Liver (tissue), 3 donors: Measurements from ENCODE around the gene TNIP1.

Source experiments
- ATF3 ChIP-seq: IDR thresholded peaks from 2 replicates; pipeline ENCODE4 v1.6.1; 2016; ENCODE audit warnings: antibody characterized with exemption
- CTCF ChIP-seq: fragments of 150-350 bp; IDR thresholded peaks from 2 replicates; pipeline ENCODE4 v1.5.1; 2017; ENCODE audit warnings: improper control_type of control experiment, low read depth, low read length; ENCODE audit not compliant: missing input control
- EGR1 ChIP-seq, 2 donors: IDR thresholded peaks; 2 replicates each; pipeline ENCODE4 v1.6.1; 2016 to 2018; ENCODE audit warnings: antibody characterized with exemption in 2 of 2, low read depth in 2 of 2
- FOXA1 ChIP-seq: IDR thresholded peaks from 2 replicates; pipeline ENCODE4 v1.6.1; 2016; ENCODE audit warnings: antibody characterized with exemption
- GABPA ChIP-seq, 2 donors: IDR thresholded peaks in 1 of 2; conservative IDR thresholded peaks in 1 of 2; 2 replicates each; pipeline ENCODE4 v1.6.1; 2016; ENCODE audit warnings: antibody characterized with exemption in 2 of 2, mild to moderate bottlenecking in 1 of 2, moderate library complexity in 1 of 2
- MAX ChIP-seq: IDR thresholded peaks from 2 replicates; pipeline ENCODE4 v1.6.1; 2016; ENCODE audit warnings: antibody characterized with exemption
- NR2F2 ChIP-seq: IDR thresholded peaks from 2 replicates; pipeline ENCODE4 v1.6.1; 2016; ENCODE audit warnings: antibody characterized with exemption
- RAD21 ChIP-seq, 2 donors: IDR thresholded peaks; 2 replicates each; pipeline ENCODE4 v1.6.1; 2016; ENCODE audit warnings: antibody characterized with exemption in 2 of 2, mild to moderate bottlenecking in 2 of 2
- REST ChIP-seq: IDR thresholded peaks from 2 replicates; pipeline ENCODE4 v1.6.1; 2016; ENCODE audit warnings: antibody characterized with exemption, mild to moderate bottlenecking
- SP1 ChIP-seq: IDR thresholded peaks from 2 replicates; pipeline ENCODE4 v1.6.1; 2018; ENCODE audit warnings: antibody characterized with exemption, mild to moderate bottlenecking
- TAF1 ChIP-seq: conservative IDR thresholded peaks from 2 replicates; pipeline ENCODE4 v1.6.1; 2016; ENCODE audit warnings: antibody characterized with exemption, mild to moderate bottlenecking
- YY1 ChIP-seq: IDR thresholded peaks from 2 replicates; pipeline ENCODE4 v1.6.1; 2016; ENCODE audit warnings: antibody characterized with exemption, mild to moderate bottlenecking
- donor health status: healthy.
- donor health status: healthy.

- no peak for TF ChIP-seq CTCF
- peak; percentile 94 for TF ChIP-seq MAX
- TF ChIP-seq RAD21 (IDR thresholded peaks at IDR 0.05) = peak; percentile 39 to 51
- peak; percentile 72 for TF ChIP-seq YY1
- TF ChIP-seq REST = no peak
- peak; percentile 81 for TF ChIP-seq SP1
- peak; percentile 80 for TF ChIP-seq ATF3
- no peak for TF ChIP-seq TAF1
- TF ChIP-seq EGR1 (IDR thresholded peaks at IDR 0.05; ENCODE audit: low read depth in 2 of 2) = peak; percentile 45 to 84
- peak in 1 of 2 donors; percentile 49 for TF ChIP-seq GABPA (IDR thresholded peaks at IDR 0.05 in 1 of 2, conservative IDR thresholded peaks at IDR 0.05 in 1 of 2)
- TF ChIP-seq NR2F2 = peak; percentile 56
- no peak for TF ChIP-seq FOXA1
Measured at GRCh38 chr5:151016700-151017099, 64.1 kb downstream of the TNIP1 start.
